ENCODE results near the gene C11orf87.

The C11orf87 gene

GRCh38 chr11:109405671-109406070 lies 16.3 kb upstream of the C11orf87 start:
- H3K4me3 ChIP-seq (ENCODE audit: low read depth, low read length), result no peak overlapping the region

GRCh38 chr11:109416601-109417000 lies 5.4 kb upstream of the C11orf87 start:
- no peaks in the 10 kb centered on the region for H3K36me3 ChIP-seq (ENCODE audit: insufficient read depth, low read length)
- no peak overlapping the region for H2AFZ ChIP-seq (ENCODE audit: low read length, unreplicated experiment)
- H3K27me3 ChIP-seq (ENCODE audit: insufficient read depth, low read length), result peaks cover 10% of the 10 kb centered on the region
- H3K27ac ChIP-seq (ENCODE audit: low read depth, low read length), result no peak overlapping the region
- H3K4me3 ChIP-seq (ENCODE audit: low read depth, low read length), result no peak overlapping the region
- H3K79me2 ChIP-seq (ENCODE audit: control insufficient read depth, insufficient read depth, low read length, unreplicated experiment), result no peaks in the 10 kb centered on the region
- H3K4me1 ChIP-seq (ENCODE audit: control insufficient read depth, insufficient read depth, low read length, unreplicated experiment), result no peaks in the 10 kb centered on the region

More at GRCh38 chr11:109405671-109406070, 16.3 kb upstream of the C11orf87 start:
- H3K27me3 ChIP-seq (ENCODE audit: insufficient read depth, low read length), result no peaks in the 10 kb centered on the region
- no peak overlapping the region for H2AFZ ChIP-seq (ENCODE audit: low read length, unreplicated experiment)
- H3K79me2 ChIP-seq (ENCODE audit: control insufficient read depth, insufficient read depth, low read length, unreplicated experiment), result no peaks in the 10 kb centered on the region
- peak overlapping the region; percentile 36 for H3K27ac ChIP-seq (ENCODE audit: low read depth, low read length)
- H3K4me1 ChIP-seq (ENCODE audit: control insufficient read depth, insufficient read depth, low read length, unreplicated experiment), result peaks cover 10% of the 10 kb centered on the region
- H3K36me3 ChIP-seq (ENCODE audit: insufficient read depth, low read length), result no peaks in the 10 kb centered on the region

- H3K79me2 ChIP-seq (ENCODE audit: control insufficient read depth, insufficient read depth, low read length, unreplicated experiment), result no peaks in the 10 kb centered on the region
- H3K4me1 ChIP-seq (ENCODE audit: control insufficient read depth, insufficient read depth, low read length, unreplicated experiment), result peaks cover 6% of the 10 kb centered on the region
- peak overlapping the region; percentile 77 for H3K4me3 ChIP-seq (ENCODE audit: low read depth, low read length)
- peak overlapping the region; percentile 45 for H2AFZ ChIP-seq (ENCODE audit: low read length, unreplicated experiment)
- H3K36me3 ChIP-seq (ENCODE audit: insufficient read depth, low read length), result no peaks in the 10 kb centered on the region
- H3K27me3 ChIP-seq (ENCODE audit: insufficient read depth, low read length), result peaks cover 36% of the 10 kb centered on the region
- no peak overlapping the region for H3K27ac ChIP-seq (ENCODE audit: low read depth, low read length)
Measured at GRCh38 chr11:109422870-109423465, 978 bp downstream of the C11orf87 start.

- H3K27ac ChIP-seq (ENCODE audit: low read depth, low read length), result no peak overlapping the region
- H3K4me1 ChIP-seq (ENCODE audit: control insufficient read depth, insufficient read depth, low read length, unreplicated experiment), result peaks cover 6% of the 10 kb centered on the region
- H3K36me3 ChIP-seq (ENCODE audit: insufficient read depth, low read length), result no peaks in the 10 kb centered on the region
- H3K27me3 ChIP-seq (ENCODE audit: insufficient read depth, low read length), result peaks cover 36% of the 10 kb centered on the region
- no peak overlapping the region for H2AFZ ChIP-seq (ENCODE audit: low read length, unreplicated experiment)
- H3K79me2 ChIP-seq (ENCODE audit: control insufficient read depth, insufficient read depth, low read length, unreplicated experiment), result no peaks in the 10 kb centered on the region
- peak overlapping the region; percentile 77 for H3K4me3 ChIP-seq (ENCODE audit: low read depth, low read length)
Measured at GRCh38 chr11:109423466-109424190, 1.6 kb downstream of the C11orf87 start.

- Histone ChIP-seq H3K27ac (ENCODE audit: low read depth, low read length) (no peak overlapping the region), H3K4me3 (ENCODE audit: low read depth, low read length) (no peak overlapping the region), H3K79me2 (ENCODE audit: control insufficient read depth, insufficient read depth, low read length, unreplicated experiment) (no peaks in the 10 kb centered on the region), H3K36me3 (ENCODE audit: insufficient read depth, low read length) (no peaks in the 10 kb centered on the region), H3K27me3 (ENCODE audit: insufficient read depth, low read length) (peaks cover 43% of the 10 kb centered on the region), H3K4me1 (ENCODE audit: control insufficient read depth, insufficient read depth, low read length, unreplicated experiment) (peaks cover 6% of the 10 kb centered on the region), H2AFZ (ENCODE audit: low read length, unreplicated experiment) (no peak overlapping the region)
Measured at GRCh38 chr11:109424901-109425300, 2.9 kb downstream of the C11orf87 start.

GRCh38 chr11:109425554-109425953 lies 3.6 kb downstream of the C11orf87 start:
- Histone ChIP-seq H2AFZ (ENCODE audit: low read length, unreplicated experiment) (no peak overlapping the region), H3K4me3 (ENCODE audit: low read depth, low read length) (no peak overlapping the region), H3K27ac (ENCODE audit: low read depth, low read length) (no peak overlapping the region), H3K36me3 (ENCODE audit: insufficient read depth, low read length) (no peaks in the 10 kb centered on the region), H3K79me2 (ENCODE audit: control insufficient read depth, insufficient read depth, low read length, unreplicated experiment) (no peaks in the 10 kb centered on the region), H3K4me1 (ENCODE audit: control insufficient read depth, insufficient read depth, low read length, unreplicated experiment) (peaks cover 6% of the 10 kb centered on the region), H3K27me3 (ENCODE audit: insufficient read depth, low read length) (peaks cover 49% of the 10 kb centered on the region)

- Histone ChIP-seq H3K36me3 (ENCODE audit: insufficient read depth, low read length) (no peaks in the 10 kb centered on the region), H3K79me2 (ENCODE audit: control insufficient read depth, insufficient read depth, low read length, unreplicated experiment) (no peaks in the 10 kb centered on the region), H3K4me1 (ENCODE audit: control insufficient read depth, insufficient read depth, low read length, unreplicated experiment) (peaks cover 6% of the 10 kb centered on the region), H2AFZ (ENCODE audit: low read length, unreplicated experiment) (no peak overlapping the region), H3K27me3 (ENCODE audit: insufficient read depth, low read length) (peaks cover 50% of the 10 kb centered on the region), H3K4me3 (ENCODE audit: low read depth, low read length) (no peak overlapping the region), H3K27ac (ENCODE audit: low read depth, low read length) (no peak overlapping the region)
Measured at GRCh38 chr11:109426442-109427240, 4.7 kb downstream of the C11orf87 start.

GRCh38 chr11:109432105-109432504 lies 10.1 kb downstream of the C11orf87 start:
- H3K27me3 ChIP-seq (ENCODE audit: insufficient read depth, low read length), result peaks cover 59% of the 10 kb centered on the region
- H3K79me2 ChIP-seq (ENCODE audit: control insufficient read depth, insufficient read depth, low read length, unreplicated experiment), result no peaks in the 10 kb centered on the region
- H3K36me3 ChIP-seq (ENCODE audit: insufficient read depth, low read length), result no peaks in the 10 kb centered on the region
- H3K4me1 ChIP-seq (ENCODE audit: control insufficient read depth, insufficient read depth, low read length, unreplicated experiment), result no peaks in the 10 kb centered on the region
- H3K4me3 ChIP-seq (ENCODE audit: low read depth, low read length), result no peak overlapping the region
- no peak overlapping the region for H3K27ac ChIP-seq (ENCODE audit: low read depth, low read length)
- H2AFZ ChIP-seq (ENCODE audit: low read length, unreplicated experiment), result no peak overlapping the region

GRCh38 chr11:109433753-109434256 lies 11.8 kb downstream of the C11orf87 start:
- Histone ChIP-seq H3K36me3 (ENCODE audit: insufficient read depth, low read length) (no peaks in the 10 kb centered on the region), H3K4me3 (ENCODE audit: low read depth, low read length) (no peak overlapping the region), H2AFZ (ENCODE audit: low read length, unreplicated experiment) (no peak overlapping the region), H3K27ac (ENCODE audit: low read depth, low read length) (no peak overlapping the region), H3K79me2 (ENCODE audit: control insufficient read depth, insufficient read depth, low read length, unreplicated experiment) (no peaks in the 10 kb centered on the region), H3K4me1 (ENCODE audit: control insufficient read depth, insufficient read depth, low read length, unreplicated experiment) (no peaks in the 10 kb centered on the region), H3K27me3 (ENCODE audit: insufficient read depth, low read length) (peaks cover 59% of the 10 kb centered on the region)

GRCh38 chr11:109435121-109435742 lies 13.2 kb downstream of the C11orf87 start:
- Histone ChIP-seq H3K79me2 (ENCODE audit: control insufficient read depth, insufficient read depth, low read length, unreplicated experiment) (no peaks in the 10 kb centered on the region), H2AFZ (ENCODE audit: low read length, unreplicated experiment) (no peak overlapping the region), H3K4me3 (ENCODE audit: low read depth, low read length) (no peak overlapping the region), H3K27ac (ENCODE audit: low read depth, low read length) (no peak overlapping the region), H3K36me3 (ENCODE audit: insufficient read depth, low read length) (no peaks in the 10 kb centered on the region), H3K27me3 (ENCODE audit: insufficient read depth, low read length) (peaks cover 49% of the 10 kb centered on the region), H3K4me1 (ENCODE audit: control insufficient read depth, insufficient read depth, low read length, unreplicated experiment) (no peaks in the 10 kb centered on the region)

Data from ACC112 (cell line).